Measurements from ENCODE around the gene TTN. TPM values are rescaled to one million over a fixed set of nuclear protein-coding genes. Genes with fewer than 3 reads are reported as not detected.

TTN gene
- total RNA-seq, 1 donor from 2014 or later, result 2,803 TPM

DNA sequence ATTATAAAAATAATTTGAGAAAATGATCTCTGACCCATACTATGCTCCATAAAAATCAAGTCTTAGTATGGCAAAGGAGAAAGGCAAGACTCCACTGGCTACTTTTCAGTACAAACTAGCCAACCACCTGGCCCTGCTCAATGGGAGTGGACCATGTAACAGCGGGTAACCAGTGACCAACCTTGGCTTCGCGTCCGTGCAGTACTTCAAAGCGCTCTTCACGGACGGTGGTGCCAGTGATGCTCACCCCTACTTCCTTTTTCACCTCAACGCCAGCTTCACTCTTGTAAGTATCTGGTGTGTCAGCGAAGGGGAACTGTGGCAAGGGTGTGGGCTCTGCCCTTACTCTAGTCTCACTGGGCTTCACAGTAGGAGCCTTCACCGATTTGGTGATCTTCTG is 23.3 kb downstream of the TTN start:
- DNase-seq, result no peak
- intact Hi-C loops (cut with micrococcal nuclease), result no loop called here
- H3K27me3 ChIP-seq (ENCODE audit: low read depth), result no peaks in the 10 kb centered on the region
- no peaks in the 10 kb centered on the region for H3K9me3 ChIP-seq (replicated peaks)
- H3K4me1 ChIP-seq, result peaks cover 64% of the 10 kb centered on the region
- no peak overlapping the region for H3K27ac ChIP-seq (replicated peaks)
- TF ChIP-seq, protein P1, sequence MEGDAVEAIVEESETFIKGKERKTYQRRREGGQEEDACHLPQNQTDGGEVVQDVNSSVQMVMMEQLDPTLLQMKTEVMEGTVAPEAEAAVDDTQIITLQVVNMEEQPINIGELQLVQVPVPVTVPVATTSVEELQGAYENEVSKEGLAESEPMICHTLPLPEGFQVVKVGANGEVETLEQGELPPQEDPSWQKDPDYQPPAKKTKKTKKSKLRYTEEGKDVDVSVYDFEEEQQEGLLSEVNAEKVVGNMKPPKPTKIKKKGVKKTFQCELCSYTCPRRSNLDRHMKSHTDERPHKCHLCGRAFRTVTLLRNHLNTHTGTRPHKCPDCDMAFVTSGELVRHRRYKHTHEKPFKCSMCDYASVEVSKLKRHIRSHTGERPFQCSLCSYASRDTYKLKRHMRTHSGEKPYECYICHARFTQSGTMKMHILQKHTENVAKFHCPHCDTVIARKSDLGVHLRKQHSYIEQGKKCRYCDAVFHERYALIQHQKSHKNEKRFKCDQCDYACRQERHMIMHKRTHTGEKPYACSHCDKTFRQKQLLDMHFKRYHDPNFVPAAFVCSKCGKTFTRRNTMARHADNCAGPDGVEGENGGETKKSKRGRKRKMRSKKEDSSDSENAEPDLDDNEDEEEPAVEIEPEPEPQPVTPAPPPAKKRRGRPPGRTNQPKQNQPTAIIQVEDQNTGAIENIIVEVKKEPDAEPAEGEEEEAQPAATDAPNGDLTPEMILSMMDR (IDR thresholded peaks at IDR 0.05; ENCODE audit: borderline replicate concordance), result no peak
- no peak overlapping the region for H3K4me3 ChIP-seq
- H3K36me3 ChIP-seq, result peaks cover 95% of the 10 kb centered on the region

DNA sequence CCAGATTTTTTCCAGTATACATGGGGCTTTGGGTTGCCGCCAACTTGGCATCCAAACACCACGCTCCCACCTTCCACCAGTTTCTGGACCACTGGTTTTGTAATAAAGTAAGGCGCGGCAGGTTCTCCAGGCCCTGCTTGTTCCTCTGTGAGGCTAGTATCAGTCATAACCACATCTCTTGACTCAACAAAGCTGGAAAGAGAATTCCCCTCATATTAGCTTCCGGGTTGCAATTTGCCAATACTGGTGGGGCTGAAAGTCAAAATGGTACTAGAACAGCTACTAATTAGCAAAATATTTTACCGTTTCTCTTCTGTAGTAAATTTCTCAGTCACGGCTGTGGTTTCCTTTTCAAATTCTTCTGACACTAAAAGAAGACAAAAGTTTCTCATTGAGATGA is 25.0 kb downstream of the TTN start:
- peaks cover 95% of the 10 kb centered on the region for H3K36me3 ChIP-seq
- H3K4me3 ChIP-seq, result no peak overlapping the region
- H3K27me3 ChIP-seq (ENCODE audit: low read depth), result no peaks in the 10 kb centered on the region
- H3K9me3 ChIP-seq (replicated peaks), result no peaks in the 10 kb centered on the region
- peak overlapping the region; percentile 3 for H3K27ac ChIP-seq (replicated peaks)
- intact Hi-C loops (cut with micrococcal nuclease), result no loop called here
- no peak for DNase-seq
- H3K4me1 ChIP-seq, result peaks cover 62% of the 10 kb centered on the region
- TF ChIP-seq, protein P1 (IDR thresholded peaks at IDR 0.05; ENCODE audit: borderline replicate concordance), result no peak

DNA sequence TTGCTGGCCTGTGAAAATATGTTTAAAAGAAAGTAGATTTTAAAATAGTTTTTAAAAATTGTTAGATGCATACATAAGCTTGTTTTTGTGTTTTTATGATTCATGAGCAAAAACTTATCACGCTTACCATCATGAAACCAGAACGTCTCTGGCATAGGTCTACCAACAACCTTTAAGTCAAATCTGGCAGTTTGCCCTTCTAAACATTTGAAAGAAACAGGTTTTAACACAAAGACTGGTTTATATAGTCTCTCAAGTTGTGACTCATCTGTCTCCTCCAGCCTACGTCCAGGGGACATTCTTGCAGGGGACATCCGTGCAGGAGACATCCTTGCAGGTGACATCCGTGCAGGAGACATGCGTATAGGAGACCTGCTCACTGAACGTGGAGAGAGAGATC is 29.6 kb downstream of the TTN start:
- intact Hi-C loops (cut with micrococcal nuclease), result no loop called here
- no peak overlapping the region for H3K27ac ChIP-seq (replicated peaks)

DNA sequence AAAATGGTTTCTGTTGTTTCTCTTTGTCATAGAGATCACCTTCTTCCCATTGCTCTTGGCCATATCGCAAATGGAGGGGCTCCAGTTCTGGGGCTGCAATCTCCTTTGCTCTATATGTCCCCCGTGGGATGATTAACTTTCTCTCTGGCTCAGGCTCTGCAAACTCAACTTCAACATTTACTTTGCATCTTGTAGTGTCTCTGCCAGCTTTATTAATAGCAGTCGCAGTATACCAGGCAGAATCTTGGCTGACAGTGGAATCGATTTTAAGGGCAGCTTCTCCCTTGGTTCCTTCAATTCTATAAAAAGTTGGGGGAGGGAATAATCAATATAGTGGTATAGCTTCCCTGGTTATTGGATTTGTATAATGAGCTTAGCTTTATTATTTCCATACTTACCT is 30.5 kb downstream of the TTN start:
- Histone ChIP-seq H3K27ac (replicated peaks) (no peak overlapping the region), H3K36me3 (peaks cover 89% of the 10 kb centered on the region)

More for the DNA sequence above, 29.6 kb downstream of the TTN start:
- no peak for DNase-seq
- Histone ChIP-seq H3K36me3 (peaks cover 90% of the 10 kb centered on the region), H3K4me1 (peaks cover 62% of the 10 kb centered on the region), H3K27me3 (ENCODE audit: low read depth) (no peaks in the 10 kb centered on the region), H3K9me3 (replicated peaks) (no peaks in the 10 kb centered on the region), H3K4me3 (no peak overlapping the region)
- TF ChIP-seq, protein P1 (IDR thresholded peaks at IDR 0.05; ENCODE audit: borderline replicate concordance), result no peak

DNA sequence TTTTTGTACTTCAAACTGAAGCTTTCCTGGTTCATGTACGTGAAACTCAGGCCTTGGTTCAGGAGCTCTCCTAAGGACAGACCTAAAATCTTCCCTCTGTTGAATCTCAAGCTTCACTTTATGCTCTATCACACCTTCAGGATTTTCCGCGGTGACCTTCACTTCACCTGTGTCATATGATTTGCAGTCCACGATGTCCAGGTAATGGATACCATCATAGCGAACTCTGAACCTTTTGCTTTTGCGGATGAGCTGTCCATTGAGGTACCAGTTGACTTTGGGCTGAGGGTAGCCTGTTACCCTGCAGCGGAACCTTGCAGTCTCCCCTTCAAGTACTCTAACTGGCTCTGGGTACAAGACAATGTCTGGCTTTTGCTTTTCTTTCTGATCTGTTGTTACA is 31.2 kb downstream of the TTN start:
- H3K9me3 ChIP-seq (replicated peaks), result no peaks in the 10 kb centered on the region
- peaks cover 90% of the 10 kb centered on the region for H3K36me3 ChIP-seq
- H3K27ac ChIP-seq (replicated peaks), result peak overlapping the region; percentile 1
- intact Hi-C loops (cut with micrococcal nuclease), result no loop called here
- peaks cover 61% of the 10 kb centered on the region for H3K4me1 ChIP-seq
- no peak for DNase-seq
- peak overlapping the region; percentile 41 for H3K4me3 ChIP-seq
- TF ChIP-seq, protein P1 (IDR thresholded peaks at IDR 0.05; ENCODE audit: borderline replicate concordance), result no peak
- no peaks in the 10 kb centered on the region for H3K27me3 ChIP-seq (ENCODE audit: low read depth)

More for the DNA sequence above, 30.5 kb downstream of the TTN start:
- peaks cover 58% of the 10 kb centered on the region for H3K4me1 ChIP-seq
- H3K4me3 ChIP-seq, result peak overlapping the region; percentile 41
- no peak for DNase-seq
- no peaks in the 10 kb centered on the region for H3K9me3 ChIP-seq (replicated peaks)
- TF ChIP-seq, protein P1 (IDR thresholded peaks at IDR 0.05; ENCODE audit: borderline replicate concordance), result no peak
- intact Hi-C loops (cut with micrococcal nuclease), result no loop called here
- H3K27me3 ChIP-seq (ENCODE audit: low read depth), result no peaks in the 10 kb centered on the region

Data from left ventricle myocardium inferior (tissue), 1 donor.